ENCODE results near the gene ADORA2A. TPM values are rescaled to one million over a fixed set of nuclear protein-coding genes. Genes with fewer than 3 reads are reported as not detected.

Gene ADORA2A
- total RNA-seq, 1 experiment from 2014 or later: 0.96 TPM

DNA sequence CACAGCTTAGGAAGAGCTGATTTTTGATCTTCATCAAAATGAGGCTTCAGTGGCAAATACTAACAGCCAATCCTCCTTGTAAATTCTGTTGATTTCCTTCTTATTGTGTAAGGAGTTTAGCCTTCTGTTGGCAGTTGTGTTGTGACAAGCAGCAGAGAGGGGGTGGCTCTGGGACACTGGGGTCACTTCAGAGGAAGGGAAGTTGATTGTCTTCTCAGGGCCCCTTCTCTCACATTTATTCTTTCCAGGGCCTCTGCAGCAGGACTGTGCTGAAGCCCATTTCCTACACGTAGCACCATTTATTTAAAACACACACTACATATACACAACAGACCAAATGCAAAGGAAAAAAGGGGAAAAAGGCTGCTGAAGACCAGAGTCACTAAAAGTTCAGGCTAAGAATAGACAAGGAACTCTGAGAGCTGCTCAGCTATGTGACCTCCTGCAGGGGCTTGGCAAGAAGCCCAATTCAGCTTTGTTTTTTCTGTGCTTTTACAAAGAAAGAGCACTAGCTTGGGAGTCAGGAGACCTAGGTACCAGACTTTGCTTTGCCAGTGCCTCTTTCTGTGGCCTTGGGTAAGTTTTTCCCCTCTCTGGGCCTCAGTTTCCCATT lies 39.4 kb downstream of the ADORA2A start:
- no TSS peak for BruUV-seq (replicated peaks)
- TF ChIP-seq, protein P1, sequence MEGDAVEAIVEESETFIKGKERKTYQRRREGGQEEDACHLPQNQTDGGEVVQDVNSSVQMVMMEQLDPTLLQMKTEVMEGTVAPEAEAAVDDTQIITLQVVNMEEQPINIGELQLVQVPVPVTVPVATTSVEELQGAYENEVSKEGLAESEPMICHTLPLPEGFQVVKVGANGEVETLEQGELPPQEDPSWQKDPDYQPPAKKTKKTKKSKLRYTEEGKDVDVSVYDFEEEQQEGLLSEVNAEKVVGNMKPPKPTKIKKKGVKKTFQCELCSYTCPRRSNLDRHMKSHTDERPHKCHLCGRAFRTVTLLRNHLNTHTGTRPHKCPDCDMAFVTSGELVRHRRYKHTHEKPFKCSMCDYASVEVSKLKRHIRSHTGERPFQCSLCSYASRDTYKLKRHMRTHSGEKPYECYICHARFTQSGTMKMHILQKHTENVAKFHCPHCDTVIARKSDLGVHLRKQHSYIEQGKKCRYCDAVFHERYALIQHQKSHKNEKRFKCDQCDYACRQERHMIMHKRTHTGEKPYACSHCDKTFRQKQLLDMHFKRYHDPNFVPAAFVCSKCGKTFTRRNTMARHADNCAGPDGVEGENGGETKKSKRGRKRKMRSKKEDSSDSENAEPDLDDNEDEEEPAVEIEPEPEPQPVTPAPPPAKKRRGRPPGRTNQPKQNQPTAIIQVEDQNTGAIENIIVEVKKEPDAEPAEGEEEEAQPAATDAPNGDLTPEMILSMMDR (IDR thresholded peaks at IDR 0.05; ENCODE audit: unreplicated experiment): no peak
- Mint-ChIP-seq H3K9me3 (ENCODE audit: unreplicated experiment) (no peaks in the 10 kb centered on the region), H3K4me3 (ENCODE audit: unreplicated experiment) (no peak overlapping the region), H3K36me3 (ENCODE audit: insufficient read depth, unreplicated experiment) (no peaks in the 10 kb centered on the region), H3K27me3 (ENCODE audit: insufficient read depth, unreplicated experiment) (no peaks in the 10 kb centered on the region), H3K4me1 (ENCODE audit: insufficient read depth, unreplicated experiment) (peaks cover 5% of the 10 kb centered on the region), H3K27ac (ENCODE audit: low read depth, unreplicated experiment) (no peak overlapping the region)
- intact Hi-C loops (cut with micrococcal nuclease): no loop called here
- ChIA-PET POLR2A (interaction anchor here (0.7 kb wide), 1 partner anchor 163 kb away, joined by 4 read pairs; no protein-coding TSS in a partner anchor), CTCF (interaction anchor here (0.5 to 0.6 kb wide), 2 partner anchors 36 to 58 kb away, joined by 3 to 4 read pairs; no protein-coding TSS in a partner anchor)
- DNase-seq (ENCODE audit: unreplicated experiment): peak; percentile 47

DNA sequence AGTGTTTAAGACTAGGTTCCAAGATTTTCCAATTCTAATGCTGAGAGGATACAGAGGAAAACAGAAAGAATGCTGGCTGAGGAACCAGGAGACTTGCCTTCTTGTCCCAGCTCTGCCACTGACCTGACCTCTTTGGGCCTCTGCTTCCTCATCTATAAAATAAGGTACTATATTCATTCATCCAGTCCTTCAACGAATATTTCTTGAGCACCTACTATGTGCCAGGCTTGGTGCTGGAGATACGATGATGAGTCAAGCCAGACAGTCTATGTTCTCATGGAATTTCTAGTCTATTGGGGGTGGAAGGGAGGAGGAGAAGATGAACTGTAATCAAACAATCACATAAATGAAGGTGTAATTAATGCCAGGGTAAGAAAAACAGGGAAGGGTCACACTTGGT lies 39.9 kb downstream of the ADORA2A start:
- ChIA-PET POLR2A (no interaction called here), CTCF (no interaction called here)
- Mint-ChIP-seq H3K4me1 (ENCODE audit: insufficient read depth, unreplicated experiment) (peaks cover 5% of the 10 kb centered on the region), H3K27ac (ENCODE audit: low read depth, unreplicated experiment) (no peak overlapping the region), H3K4me3 (ENCODE audit: unreplicated experiment) (no peak overlapping the region), H3K27me3 (ENCODE audit: insufficient read depth, unreplicated experiment) (no peaks in the 10 kb centered on the region), H3K36me3 (ENCODE audit: insufficient read depth, unreplicated experiment) (no peaks in the 10 kb centered on the region), H3K9me3 (ENCODE audit: unreplicated experiment) (no peaks in the 10 kb centered on the region)
- DNase-seq (ENCODE audit: unreplicated experiment): no peak
- BruUV-seq (replicated peaks): no TSS peak
- intact Hi-C loops (cut with micrococcal nuclease): no loop called here
- TF ChIP-seq, protein P1 (IDR thresholded peaks at IDR 0.05; ENCODE audit: unreplicated experiment): no peak

DNA sequence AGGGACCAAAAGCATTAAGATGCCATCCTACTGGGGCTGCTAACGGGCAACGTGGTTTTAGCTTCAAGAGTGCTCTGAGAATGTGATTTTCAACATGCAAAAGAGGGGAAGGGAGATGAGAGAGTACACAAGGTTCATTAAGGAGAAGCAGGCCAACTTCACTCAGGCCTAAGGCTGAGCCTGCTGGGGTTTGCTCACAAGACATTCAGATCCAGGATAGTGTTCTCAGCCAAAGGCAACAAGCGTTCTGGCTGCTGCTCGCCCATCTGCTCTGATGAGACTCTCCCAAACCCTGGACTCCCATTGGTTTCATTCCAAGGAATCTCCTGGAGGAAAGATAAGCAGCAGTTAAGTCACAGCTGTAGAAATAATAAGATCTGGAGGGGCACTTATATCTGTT lies 44.2 kb downstream of the ADORA2A start:
- no peak for DNase-seq (ENCODE audit: unreplicated experiment)
- Mint-ChIP-seq H3K36me3 (ENCODE audit: insufficient read depth, unreplicated experiment) (no peaks in the 10 kb centered on the region), H3K4me1 (ENCODE audit: insufficient read depth, unreplicated experiment) (no peaks in the 10 kb centered on the region), H3K27me3 (ENCODE audit: insufficient read depth, unreplicated experiment) (no peaks in the 10 kb centered on the region), H3K4me3 (ENCODE audit: unreplicated experiment) (no peak overlapping the region), H3K9me3 (ENCODE audit: unreplicated experiment) (no peaks in the 10 kb centered on the region), H3K27ac (ENCODE audit: low read depth, unreplicated experiment) (no peak overlapping the region)
- TF ChIP-seq, protein P1 (IDR thresholded peaks at IDR 0.05; ENCODE audit: unreplicated experiment): no peak
- intact Hi-C loops (cut with micrococcal nuclease): no loop called here
- CTCF ChIA-PET: no interaction called here
- BruUV-seq (replicated peaks): no TSS peak
- POLR2A ChIA-PET: interaction anchor here (1.0 kb wide), 1 partner anchor 11 kb away, joined by 4 read pairs; no protein-coding TSS in a partner anchor

DNA sequence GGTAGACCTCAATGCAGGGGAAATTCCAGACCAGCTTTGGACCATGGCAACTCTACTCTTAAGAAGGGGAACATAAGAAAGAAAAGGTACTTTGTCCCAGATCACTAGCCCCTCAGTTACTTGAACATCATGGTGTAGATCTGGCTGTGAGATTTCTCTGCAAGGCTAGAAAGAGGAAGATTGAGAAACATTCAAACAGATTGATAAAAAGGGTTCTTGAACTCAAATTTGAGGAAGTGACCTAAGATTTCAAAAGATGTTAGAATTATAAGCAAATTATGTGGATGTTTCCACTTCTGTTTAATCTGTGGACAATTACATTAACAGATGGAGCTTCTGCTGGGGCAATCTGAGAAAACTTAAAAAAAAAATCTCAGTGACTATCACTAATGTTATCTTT lies 45.9 kb downstream of the ADORA2A start:
- Mint-ChIP-seq H3K27me3 (ENCODE audit: insufficient read depth, unreplicated experiment) (no peaks in the 10 kb centered on the region), H3K4me1 (ENCODE audit: insufficient read depth, unreplicated experiment) (no peaks in the 10 kb centered on the region), H3K27ac (ENCODE audit: low read depth, unreplicated experiment) (no peak overlapping the region), H3K9me3 (ENCODE audit: unreplicated experiment) (no peaks in the 10 kb centered on the region), H3K4me3 (ENCODE audit: unreplicated experiment) (no peak overlapping the region), H3K36me3 (ENCODE audit: insufficient read depth, unreplicated experiment) (no peaks in the 10 kb centered on the region)
- ChIA-PET CTCF (interaction anchor here (0.6 kb wide), 1 partner anchor 377 kb away, joined by 4 read pairs; no protein-coding TSS in a partner anchor), POLR2A (interaction anchor here (2.1 kb wide), 1 partner anchor 13 kb away, joined by 5 read pairs; no protein-coding TSS in a partner anchor)
- intact Hi-C loops (cut with micrococcal nuclease): no loop called here
- BruUV-seq (replicated peaks): no TSS peak
- no peak for DNase-seq (ENCODE audit: unreplicated experiment)
- TF ChIP-seq, protein P1 (IDR thresholded peaks at IDR 0.05; ENCODE audit: unreplicated experiment): no peak
